ELF-1 (cell line): ENCODE measurements around the gene SMIM24.
"Not testable (repeated sequence)": the region's sequence is repeated elsewhere in the genome, so short reads cannot be mapped to it uniquely, and the experiment has no call there.

Source experiments
- DNase-seq: peaks from one replicate; pipeline ENCODE4 v3.0.0-alpha.2; 2016; ENCODE audit warnings: low read depth, low spot score

Gene SMIM24

GRCh38 chr19:3433805-3434540 is 46.4 kb downstream of the SMIM24 start:
- no peak for DNase-seq

- no peak for DNase-seq
Measured at GRCh38 chr19:3433313-3433712, 47.0 kb downstream of the SMIM24 start.

- DNase-seq, result no peak
Measured at GRCh38 chr19:3431760-3432397, 48.4 kb downstream of the SMIM24 start.

- DNase-seq, result not testable (repeated sequence)
Measured at GRCh38 chr19:3430366-3430680, 50.0 kb downstream of the SMIM24 start.

- no peak for DNase-seq
Measured at GRCh38 chr19:3426433-3426832, 53.9 kb downstream of the SMIM24 start.
